ENCODE data around the gene MAPK8IP2. TPM values are rescaled to one million over a fixed set of nuclear protein-coding genes. Genes with fewer than 3 reads are reported as not detected.

MAPK8IP2 gene
- total and polyA plus RNA-seq, 2 of the 13 experiments (the other 11 are each of a cell fraction or from before 2014, with no cell fraction given), result 1.3 to 2.6 TPM

DNA sequence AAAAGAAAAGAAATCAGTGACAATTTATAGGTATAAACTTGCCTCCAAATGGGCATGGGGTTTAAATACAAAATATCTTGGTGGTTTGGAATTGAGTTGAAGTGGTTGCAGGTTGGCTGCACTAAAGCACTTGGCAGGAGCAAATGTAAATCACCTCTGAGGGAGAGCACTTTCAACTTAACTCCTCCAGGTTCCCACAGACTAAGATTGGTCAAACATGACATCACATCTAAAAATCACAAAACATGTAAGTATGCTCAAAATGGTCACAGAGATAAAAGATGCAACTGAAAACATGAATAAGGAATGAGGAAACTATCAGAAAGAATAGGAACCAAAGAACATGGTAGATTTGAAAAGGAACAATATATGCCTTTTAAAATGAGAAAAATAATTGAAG lies 59.7 kb downstream of the MAPK8IP2 start (continued):
- TF ChIP-seq SMARCE1 (IDR thresholded peaks at IDR 0.05; ENCODE audit: borderline replicate concordance), result no peak
- TF ChIP-seq ZNF296 (CRISPR knock-in tag; conservative IDR thresholded peaks at IDR 0.05), result no peak
- TF ChIP-seq, protein P1, sequence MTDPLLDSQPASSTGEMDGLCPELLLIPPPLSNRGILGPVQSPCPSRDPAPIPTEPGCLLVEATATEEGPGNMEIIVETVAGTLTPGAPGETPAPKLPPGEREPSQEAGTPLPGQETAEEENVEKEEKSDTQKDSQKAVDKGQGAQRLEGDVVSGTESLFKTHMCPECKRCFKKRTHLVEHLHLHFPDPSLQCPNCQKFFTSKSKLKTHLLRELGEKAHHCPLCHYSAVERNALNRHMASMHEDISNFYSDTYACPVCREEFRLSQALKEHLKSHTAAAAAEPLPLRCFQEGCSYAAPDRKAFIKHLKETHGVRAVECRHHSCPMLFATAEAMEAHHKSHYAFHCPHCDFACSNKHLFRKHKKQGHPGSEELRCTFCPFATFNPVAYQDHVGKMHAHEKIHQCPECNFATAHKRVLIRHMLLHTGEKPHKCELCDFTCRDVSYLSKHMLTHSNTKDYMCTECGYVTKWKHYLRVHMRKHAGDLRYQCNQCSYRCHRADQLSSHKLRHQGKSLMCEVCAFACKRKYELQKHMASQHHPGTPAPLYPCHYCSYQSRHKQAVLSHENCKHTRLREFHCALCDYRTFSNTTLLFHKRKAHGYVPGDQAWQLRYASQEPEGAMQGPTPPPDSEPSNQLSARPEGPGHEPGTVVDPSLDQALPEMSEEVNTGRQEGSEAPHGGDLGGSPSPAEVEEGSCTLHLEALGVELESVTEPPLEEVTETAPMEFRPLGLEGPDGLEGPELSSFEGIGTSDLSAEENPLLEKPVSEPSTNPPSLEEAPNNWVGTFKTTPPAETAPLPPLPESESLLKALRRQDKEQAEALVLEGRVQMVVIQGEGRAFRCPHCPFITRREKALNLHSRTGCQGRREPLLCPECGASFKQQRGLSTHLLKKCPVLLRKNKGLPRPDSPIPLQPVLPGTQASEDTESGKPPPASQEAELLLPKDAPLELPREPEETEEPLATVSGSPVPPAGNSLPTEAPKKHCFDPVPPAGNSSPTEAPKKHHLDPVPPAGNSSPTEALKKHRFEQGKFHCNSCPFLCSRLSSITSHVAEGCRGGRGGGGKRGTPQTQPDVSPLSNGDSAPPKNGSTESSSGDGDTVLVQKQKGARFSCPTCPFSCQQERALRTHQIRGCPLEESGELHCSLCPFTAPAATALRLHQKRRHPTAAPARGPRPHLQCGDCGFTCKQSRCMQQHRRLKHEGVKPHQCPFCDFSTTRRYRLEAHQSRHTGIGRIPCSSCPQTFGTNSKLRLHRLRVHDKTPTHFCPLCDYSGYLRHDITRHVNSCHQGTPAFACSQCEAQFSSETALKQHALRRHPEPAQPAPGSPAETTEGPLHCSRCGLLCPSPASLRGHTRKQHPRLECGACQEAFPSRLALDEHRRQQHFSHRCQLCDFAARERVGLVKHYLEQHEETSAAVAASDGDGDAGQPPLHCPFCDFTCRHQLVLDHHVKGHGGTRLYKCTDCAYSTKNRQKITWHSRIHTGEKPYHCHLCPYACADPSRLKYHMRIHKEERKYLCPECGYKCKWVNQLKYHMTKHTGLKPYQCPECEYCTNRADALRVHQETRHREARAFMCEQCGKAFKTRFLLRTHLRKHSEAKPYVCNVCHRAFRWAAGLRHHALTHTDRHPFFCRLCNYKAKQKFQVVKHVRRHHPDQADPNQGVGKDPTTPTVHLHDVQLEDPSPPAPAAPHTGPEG (CRISPR knock-in tag; IDR thresholded peaks at IDR 0.05), result no peak
- TF ChIP-seq SIN3B (IDR thresholded peaks at IDR 0.05; ENCODE audit: low read length), result no peak
- no peak for TF ChIP-seq SP5 (CRISPR knock-in tag; IDR thresholded peaks at IDR 0.05; ENCODE audit: borderline replicate concordance, low read depth)
- no peak for TF ChIP-seq NFRKB (IDR thresholded peaks at IDR 0.05)
- TF ChIP-seq, protein P2, sequence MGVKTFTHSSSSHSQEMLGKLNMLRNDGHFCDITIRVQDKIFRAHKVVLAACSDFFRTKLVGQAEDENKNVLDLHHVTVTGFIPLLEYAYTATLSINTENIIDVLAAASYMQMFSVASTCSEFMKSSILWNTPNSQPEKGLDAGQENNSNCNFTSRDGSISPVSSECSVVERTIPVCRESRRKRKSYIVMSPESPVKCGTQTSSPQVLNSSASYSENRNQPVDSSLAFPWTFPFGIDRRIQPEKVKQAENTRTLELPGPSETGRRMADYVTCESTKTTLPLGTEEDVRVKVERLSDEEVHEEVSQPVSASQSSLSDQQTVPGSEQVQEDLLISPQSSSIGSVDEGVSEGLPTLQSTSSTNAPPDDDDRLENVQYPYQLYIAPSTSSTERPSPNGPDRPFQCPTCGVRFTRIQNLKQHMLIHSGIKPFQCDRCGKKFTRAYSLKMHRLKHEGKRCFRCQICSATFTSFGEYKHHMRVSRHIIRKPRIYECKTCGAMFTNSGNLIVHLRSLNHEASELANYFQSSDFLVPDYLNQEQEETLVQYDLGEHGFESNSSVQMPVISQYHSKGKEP (CRISPR knock-in tag; IDR thresholded peaks at IDR 0.05), result no peak
- TF ChIP-seq SRSF4 (IDR thresholded peaks at IDR 0.05; ENCODE audit: low read depth, low read length, poor library complexity, severe bottlenecking), result no peak
- no peak for TF ChIP-seq SKI (IDR thresholded peaks at IDR 0.05; ENCODE audit: partially characterized antibody)
- no peak for TF ChIP-seq ZNF761 (CRISPR knock-in tag; conservative IDR thresholded peaks at IDR 0.05)

Other genes starting within 250 kb of the MAPK8IP2 start
- gene SBF1, start 125.8 kb upstream of the MAPK8IP2 start, total RNA-seq (2016; rRNA removed; fragmentation: Illumina TruSeq; extraction: Trizol), result 21.3 and 40.9 TPM in 2 replicates
- 31.7 and 43.3 TPM in 2 replicates for gene SBF1, start 125.8 kb upstream of the MAPK8IP2 start, polyA plus RNA-seq (2011; rRNA removed)
- 0.76 and 1.2 TPM in 2 replicates for gene ADM2, start 119.2 kb upstream of the MAPK8IP2 start, total RNA-seq (2016; rRNA removed; fragmentation: Illumina TruSeq; extraction: Trizol)
- gene ADM2, start 119.2 kb upstream of the MAPK8IP2 start, polyA plus RNA-seq (2011; rRNA removed), result 3.0 and 4.0 TPM in 2 replicates
- 1.2 and 1.5 TPM in 2 replicates for gene MIOX, start 113.9 kb upstream of the MAPK8IP2 start, total RNA-seq (2016; rRNA removed; fragmentation: Illumina TruSeq; extraction: Trizol)
- 2.9 and 5.0 TPM in 2 replicates for gene MIOX, start 113.9 kb upstream of the MAPK8IP2 start, polyA plus RNA-seq (2011; rRNA removed)
- gene LMF2, start 93.1 kb upstream of the MAPK8IP2 start, total RNA-seq (2016; rRNA removed; fragmentation: Illumina TruSeq; extraction: Trizol), result 10.2 and 30.6 TPM in 2 replicates
- 23.3 and 37.9 TPM in 2 replicates for gene LMF2, start 93.1 kb upstream of the MAPK8IP2 start, polyA plus RNA-seq (2011; rRNA removed)
- gene NCAPH2, start 92.6 kb upstream of the MAPK8IP2 start, total RNA-seq (2016; rRNA removed; fragmentation: Illumina TruSeq; extraction: Trizol), result 44.1 and 64.4 TPM in 2 replicates
- gene NCAPH2, start 92.6 kb upstream of the MAPK8IP2 start, polyA plus RNA-seq (2011; rRNA removed), result 27.6 and 28.1 TPM in 2 replicates
- gene SCO2, start 75.2 kb upstream of the MAPK8IP2 start, total RNA-seq (2016; rRNA removed; fragmentation: Illumina TruSeq; extraction: Trizol), result 2.1 and 3.7 TPM in 2 replicates
- 0.32 and 0.85 TPM in 2 replicates for gene SCO2, start 75.2 kb upstream of the MAPK8IP2 start, polyA plus RNA-seq (2011; rRNA removed)
- gene TYMP, start 70.8 kb upstream of the MAPK8IP2 start, total RNA-seq (2016; rRNA removed; fragmentation: Illumina TruSeq; extraction: Trizol), result 2.3 and 3.9 TPM in 2 replicates
- 4.3 and 7.5 TPM in 2 replicates for gene TYMP, start 70.8 kb upstream of the MAPK8IP2 start, polyA plus RNA-seq (2011; rRNA removed)
- not detected in 2 replicates for gene KLHDC7B, start 54.9 kb upstream of the MAPK8IP2 start, total RNA-seq (2016; rRNA removed; fragmentation: Illumina TruSeq; extraction: Trizol)
- 0.11 and 0.17 TPM in 2 replicates for gene KLHDC7B, start 54.9 kb upstream of the MAPK8IP2 start, polyA plus RNA-seq (2011; rRNA removed)
- not detected in 2 replicates for gene SYCE3, start 37.9 kb upstream of the MAPK8IP2 start, total RNA-seq (2016; rRNA removed; fragmentation: Illumina TruSeq; extraction: Trizol)
- 0.29 TPM in 1 of 2 replicates, not detected in the other for gene SYCE3, start 37.9 kb upstream of the MAPK8IP2 start, polyA plus RNA-seq (2011; rRNA removed)
- gene CPT1B, start 22.4 kb upstream of the MAPK8IP2 start, total RNA-seq (2016; rRNA removed; fragmentation: Illumina TruSeq; extraction: Trizol), result 2.3 and 9.2 TPM in 2 replicates
- gene CPT1B, start 22.4 kb upstream of the MAPK8IP2 start, polyA plus RNA-seq (2011; rRNA removed), result 19.5 and 26.5 TPM in 2 replicates
- 9.9 and 24.5 TPM in 2 replicates for gene CHKB, start 17.9 kb upstream of the MAPK8IP2 start, total RNA-seq (2016; rRNA removed; fragmentation: Illumina TruSeq; extraction: Trizol)
- 42.7 and 43.1 TPM in 2 replicates for gene CHKB, start 17.9 kb upstream of the MAPK8IP2 start, polyA plus RNA-seq (2011; rRNA removed)
- gene ARSA, start 27.4 kb downstream of the MAPK8IP2 start, total RNA-seq (2016; rRNA removed; fragmentation: Illumina TruSeq; extraction: Trizol), result 3.8 and 9.0 TPM in 2 replicates
- 11.5 and 19.0 TPM in 2 replicates for gene ARSA, start 27.4 kb downstream of the MAPK8IP2 start, polyA plus RNA-seq (2011; rRNA removed)
- 1.9 and 2.9 TPM in 2 replicates for gene SHANK3, start 72.0 kb downstream of the MAPK8IP2 start, total RNA-seq (2016; rRNA removed; fragmentation: Illumina TruSeq; extraction: Trizol)
- 4.6 and 6.5 TPM in 2 replicates for gene SHANK3, start 72.0 kb downstream of the MAPK8IP2 start, polyA plus RNA-seq (2011; rRNA removed)
- not detected in 2 replicates for gene ACR, start 137.4 kb downstream of the MAPK8IP2 start, total RNA-seq (2016; rRNA removed; fragmentation: Illumina TruSeq; extraction: Trizol)
- gene ACR, start 137.4 kb downstream of the MAPK8IP2 start, polyA plus RNA-seq (2011; rRNA removed), result 0.15 and 0.29 TPM in 2 replicates
- 4.9 and 8.0 TPM in 2 replicates for gene RABL2B, start 182.8 kb downstream of the MAPK8IP2 start, total RNA-seq (2016; rRNA removed; fragmentation: Illumina TruSeq; extraction: Trizol)
- 27.9 and 28.3 TPM in 2 replicates for gene RABL2B, start 182.8 kb downstream of the MAPK8IP2 start, polyA plus RNA-seq (2011; rRNA removed)